ENCODE measurements around the gene NXPH1.

Gene NXPH1

GRCh38 chr7:8742837-8743236, 309.4 kb downstream of the NXPH1 start:
- no peak for DNase-seq

DNA sequence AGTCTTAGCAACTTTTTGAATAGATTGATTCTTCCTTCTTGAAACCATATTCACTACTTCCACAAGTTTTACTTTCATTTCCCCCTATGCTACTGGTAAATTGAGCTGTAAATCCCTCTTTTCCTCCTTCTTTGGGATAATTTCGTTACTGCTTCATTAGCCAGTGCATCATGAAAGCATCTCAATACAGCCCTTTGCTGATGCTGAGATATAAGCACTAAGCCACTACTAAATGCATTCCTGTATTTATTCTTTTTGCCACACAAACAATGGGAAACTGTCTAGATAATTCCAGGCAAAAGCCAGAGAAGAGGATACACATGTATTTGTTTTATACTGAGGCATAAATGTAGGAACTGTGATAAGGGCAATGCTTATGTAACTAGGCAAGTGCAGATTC, 313.9 kb downstream of the NXPH1 start:
- no peak for DNase-seq

- no peak for DNase-seq
These were observed 318.3 kb downstream of the NXPH1 start for GRCh38 chr7:8751557-8752231.

GRCh38 chr7:8753355-8753754, 319.9 kb downstream of the NXPH1 start:
- DNase-seq, result no peak

- no peak for DNase-seq
These were observed 328.3 kb downstream of the NXPH1 start for GRCh38 chr7:8761731-8762130.

DNA sequence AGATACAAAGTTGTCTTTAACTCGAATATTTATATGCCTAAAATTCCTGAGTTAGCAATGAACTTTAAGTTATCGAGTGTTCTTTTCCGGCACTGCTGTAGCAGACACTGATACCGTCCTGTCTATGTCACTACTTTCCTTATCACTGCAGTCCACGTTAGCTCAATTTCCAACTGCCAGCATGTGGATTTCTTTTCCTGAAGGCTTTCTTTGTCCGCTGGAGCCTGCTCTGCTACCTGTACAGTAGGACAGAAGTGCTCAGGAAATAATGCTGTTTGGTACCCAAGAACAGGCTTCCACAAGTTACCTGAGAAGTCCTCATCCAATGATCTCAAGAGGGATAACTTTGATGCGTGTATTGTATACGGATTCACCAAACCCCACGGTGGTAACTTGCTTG, 329.4 kb downstream of the NXPH1 start:
- DNase-seq, result no peak

DNA sequence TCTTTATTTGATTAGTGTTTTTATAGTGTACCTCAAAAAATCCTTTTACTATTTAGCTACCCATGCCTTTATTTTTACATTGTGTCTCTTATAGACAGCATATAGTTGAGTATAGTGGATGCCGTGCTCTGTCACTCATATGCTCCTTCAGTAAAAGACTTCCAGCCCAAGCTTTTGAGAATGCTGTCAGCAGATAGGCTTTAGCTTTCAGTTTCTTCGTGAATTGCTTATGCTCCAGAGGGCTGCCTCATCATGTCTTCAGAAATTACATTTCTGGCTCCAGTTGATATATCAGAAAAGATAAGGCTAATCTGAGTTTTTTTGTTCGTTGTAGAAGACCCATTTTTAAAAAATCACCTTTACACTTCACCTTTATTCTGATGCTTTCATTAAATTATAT, 332.0 kb downstream of the NXPH1 start:
- DNase-seq, result no peak

DNA sequence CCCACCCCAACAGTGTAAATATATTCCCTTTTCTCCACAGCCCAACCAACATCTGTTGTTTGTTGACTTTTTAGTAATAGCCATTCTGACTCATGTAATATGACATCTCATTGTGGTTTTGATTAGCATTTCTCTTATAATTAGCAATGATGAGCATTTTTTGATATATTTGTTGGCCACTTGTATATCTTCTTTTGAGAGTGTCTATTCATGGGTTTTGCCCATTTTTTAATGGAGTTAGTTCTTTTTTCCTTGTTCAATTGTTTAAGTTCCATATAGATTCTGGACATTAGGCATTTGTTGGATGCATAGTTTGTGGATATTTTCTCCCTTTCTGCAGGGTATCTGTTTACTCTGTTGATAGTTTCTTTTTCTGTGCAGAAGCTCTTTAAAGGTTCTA, 340.1 kb downstream of the NXPH1 start:
- no peak for DNase-seq

- no peak for DNase-seq
These were observed 345.1 kb downstream of the NXPH1 start for GRCh38 chr7:8778459-8778858.

- DNase-seq, result no peak
These were observed 347.8 kb downstream of the NXPH1 start for GRCh38 chr7:8781166-8781565.

GRCh38 chr7:8783229-8783628, 349.8 kb downstream of the NXPH1 start:
- DNase-seq, result no peak

DNA sequence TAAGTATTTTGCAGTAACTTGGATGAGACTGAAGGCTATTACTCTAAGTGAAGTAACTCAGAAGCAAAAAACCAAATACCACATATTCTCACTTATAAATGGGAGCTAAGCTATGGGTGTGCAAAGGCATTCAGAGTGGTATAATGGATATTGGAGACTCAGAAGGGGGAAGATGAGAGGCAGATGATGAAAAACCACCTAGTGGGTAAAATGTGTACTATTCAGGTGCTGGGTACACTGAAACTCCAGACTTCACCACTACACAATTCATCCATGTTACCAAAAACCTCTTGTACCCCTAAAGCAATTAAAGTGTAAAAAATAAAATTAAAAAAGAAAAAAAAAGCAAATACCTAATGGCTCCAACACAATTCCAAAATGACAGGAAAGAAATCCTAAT, 351.7 kb downstream of the NXPH1 start:
- no peak for DNase-seq

GRCh38 chr7:8800986-8801385, 367.6 kb downstream of the NXPH1 start:
- DNase-seq, result no peak
